ENCODE measurements around the gene PARL. TPM values are rescaled to one million over a fixed set of nuclear protein-coding genes. Genes with fewer than 3 reads are reported as not detected.

The PARL gene
- total RNA-seq, 1 donor from 2014 or later: 36.6 TPM

DNA sequence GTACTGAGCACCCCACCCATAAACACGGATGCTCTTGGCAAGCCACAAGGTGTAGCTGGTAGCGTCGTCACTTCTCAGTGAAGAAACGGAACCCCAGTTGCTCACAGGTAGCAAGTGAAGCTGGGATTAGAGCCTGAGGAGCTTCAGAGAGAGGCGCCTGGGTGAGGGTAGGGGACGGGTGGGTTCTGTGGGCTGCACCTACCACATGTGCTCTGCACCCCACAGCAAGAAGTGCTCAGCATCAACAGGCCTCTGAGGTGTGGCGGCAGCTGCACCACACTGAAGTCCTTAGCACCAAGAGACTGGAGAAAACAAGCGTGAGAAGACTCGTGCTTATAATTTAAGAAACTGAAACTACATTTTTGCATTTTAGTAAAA, 69.1 kb downstream of the PARL start:
- no peak overlapping the region for H3K4me3 ChIP-seq
- H3K36me3 ChIP-seq: peaks cover 0 to 13% of the 10 kb centered on the region in 2 donors
- peaks cover 5% of the 10 kb centered on the region for H3K4me1 ChIP-seq
- DNase-seq (ENCODE audit: extremely low spot score in 2 of 2): no peak
- no peak overlapping the region for H3K27ac ChIP-seq
- no peaks in the 10 kb centered on the region for H3K27me3 ChIP-seq
- no peak for TF ChIP-seq POLR2A (IDR thresholded peaks at IDR 0.05)
- TF ChIP-seq, protein P1, sequence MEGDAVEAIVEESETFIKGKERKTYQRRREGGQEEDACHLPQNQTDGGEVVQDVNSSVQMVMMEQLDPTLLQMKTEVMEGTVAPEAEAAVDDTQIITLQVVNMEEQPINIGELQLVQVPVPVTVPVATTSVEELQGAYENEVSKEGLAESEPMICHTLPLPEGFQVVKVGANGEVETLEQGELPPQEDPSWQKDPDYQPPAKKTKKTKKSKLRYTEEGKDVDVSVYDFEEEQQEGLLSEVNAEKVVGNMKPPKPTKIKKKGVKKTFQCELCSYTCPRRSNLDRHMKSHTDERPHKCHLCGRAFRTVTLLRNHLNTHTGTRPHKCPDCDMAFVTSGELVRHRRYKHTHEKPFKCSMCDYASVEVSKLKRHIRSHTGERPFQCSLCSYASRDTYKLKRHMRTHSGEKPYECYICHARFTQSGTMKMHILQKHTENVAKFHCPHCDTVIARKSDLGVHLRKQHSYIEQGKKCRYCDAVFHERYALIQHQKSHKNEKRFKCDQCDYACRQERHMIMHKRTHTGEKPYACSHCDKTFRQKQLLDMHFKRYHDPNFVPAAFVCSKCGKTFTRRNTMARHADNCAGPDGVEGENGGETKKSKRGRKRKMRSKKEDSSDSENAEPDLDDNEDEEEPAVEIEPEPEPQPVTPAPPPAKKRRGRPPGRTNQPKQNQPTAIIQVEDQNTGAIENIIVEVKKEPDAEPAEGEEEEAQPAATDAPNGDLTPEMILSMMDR (IDR thresholded peaks at IDR 0.05): no peak
- no peak for TF ChIP-seq POLR2AphosphoS5 (IDR thresholded peaks at IDR 0.05; ENCODE audit: insufficient read depth in 1 of 2, low read depth in 1 of 2)
- intact Hi-C loops (cut with DNase I): no loop called here
- no peaks in the 10 kb centered on the region for H3K9me3 ChIP-seq

DNA sequence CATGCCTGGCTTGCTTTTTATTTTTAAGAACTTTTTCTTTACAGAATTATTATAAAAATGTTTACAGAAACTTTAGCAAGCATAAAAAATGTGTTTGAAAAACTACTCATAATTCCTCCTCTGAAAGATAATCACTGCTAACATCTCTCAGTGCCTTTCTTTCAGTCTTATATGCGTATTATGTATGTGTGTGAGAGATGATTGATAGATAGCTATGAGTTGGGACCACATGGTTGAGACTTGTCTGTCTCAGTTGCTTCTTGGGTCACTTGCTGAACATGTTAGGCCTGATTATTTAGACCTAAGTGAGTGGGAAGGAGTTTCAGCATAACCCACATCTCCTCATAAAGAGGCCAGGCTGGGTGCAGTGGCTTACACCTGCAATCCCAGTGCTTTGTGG, 70.4 kb downstream of the PARL start:
- intact Hi-C loops (cut with DNase I): no loop called here
- DNase-seq (ENCODE audit: extremely low spot score in 2 of 2): no peak
- H3K4me1 ChIP-seq: peaks cover 5% of the 10 kb centered on the region
- no peak overlapping the region for H3K4me3 ChIP-seq
- no peaks in the 10 kb centered on the region for H3K27me3 ChIP-seq
- H3K36me3 ChIP-seq: peaks cover 0 to 24% of the 10 kb centered on the region in 2 donors
- no peak overlapping the region for H3K27ac ChIP-seq
- H3K9me3 ChIP-seq: no peaks in the 10 kb centered on the region
- TF ChIP-seq POLR2A (IDR thresholded peaks at IDR 0.05) (no peak), POLR2AphosphoS5 (IDR thresholded peaks at IDR 0.05; ENCODE audit: insufficient read depth in 1 of 2, low read depth in 1 of 2) (no peak)
- TF ChIP-seq, protein P1 (IDR thresholded peaks at IDR 0.05): no peak

DNA sequence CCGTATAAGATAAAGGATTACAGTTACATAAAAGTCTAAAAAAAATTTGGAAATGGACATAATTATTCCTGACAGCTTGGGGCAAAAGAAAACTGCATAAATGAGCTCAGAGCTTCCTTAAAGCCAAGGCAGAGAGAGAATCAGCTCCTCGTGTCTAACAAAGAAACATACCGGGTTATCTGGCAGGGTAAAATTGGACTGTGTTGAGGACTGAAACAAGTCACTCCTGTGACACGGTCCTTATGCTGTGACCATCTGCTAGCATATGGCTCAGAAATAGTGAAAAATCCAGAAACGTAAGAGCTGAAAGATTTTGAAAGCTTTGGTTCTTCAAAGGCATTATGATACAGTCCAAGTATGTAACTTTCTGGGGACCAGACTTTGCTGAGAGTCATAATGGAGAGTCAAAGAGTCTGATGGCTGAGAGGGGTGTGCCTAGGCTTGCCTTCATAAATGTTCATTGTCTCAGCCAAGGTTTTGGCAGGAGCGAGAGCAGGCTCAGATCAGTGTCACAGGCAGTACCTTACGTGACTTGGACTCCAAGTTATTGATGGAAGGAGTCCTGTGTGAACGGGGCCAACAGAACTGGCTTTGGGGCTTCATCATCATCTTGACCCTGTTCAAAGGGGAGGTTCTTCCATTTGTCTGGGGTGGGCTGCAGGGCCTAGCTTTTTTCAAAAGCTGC, 71.8 kb downstream of the PARL start:
- no peak for DNase-seq (ENCODE audit: extremely low spot score in 2 of 2)
- peaks cover 0 to 38% of the 10 kb centered on the region in 2 donors for H3K36me3 ChIP-seq
- no peaks in the 10 kb centered on the region for H3K9me3 ChIP-seq
- no peaks in the 10 kb centered on the region for H3K27me3 ChIP-seq
- H3K27ac ChIP-seq: no peak overlapping the region
- H3K4me3 ChIP-seq: no peak overlapping the region
- TF ChIP-seq, protein P1 (IDR thresholded peaks at IDR 0.05): no peak
- peak in 1 of 2 donors; percentile 23 for TF ChIP-seq POLR2AphosphoS5 (IDR thresholded peaks at IDR 0.05; ENCODE audit: insufficient read depth in 1 of 2, low read depth in 1 of 2)
- peaks cover 5% of the 10 kb centered on the region for H3K4me1 ChIP-seq
- intact Hi-C loops (cut with DNase I): no loop called here

- Histone ChIP-seq H3K27ac (no peak overlapping the region), H3K9me3 (no peaks in the 10 kb centered on the region), H3K4me3 (no peak overlapping the region), H3K36me3 (peaks cover 0 to 50% of the 10 kb centered on the region in 2 donors), H3K4me1 (peaks cover 5% of the 10 kb centered on the region), H3K27me3 (no peaks in the 10 kb centered on the region)
- DNase-seq (ENCODE audit: extremely low spot score in 2 of 2): no peak
- intact Hi-C loops (cut with DNase I): no loop called here
- no peak for TF ChIP-seq POLR2AphosphoS5 (IDR thresholded peaks at IDR 0.05; ENCODE audit: insufficient read depth in 1 of 2, low read depth in 1 of 2)
- no peak for TF ChIP-seq POLR2A (IDR thresholded peaks at IDR 0.05)
- TF ChIP-seq, protein P1 (IDR thresholded peaks at IDR 0.05): no peak
Measured at GRCh38 chr3:183811638-183812037, 73.0 kb downstream of the PARL start.
